Effector CD8-positive, alpha-beta T cell (primary cell): ENCODE results near the gene CCDC158.
"Not testable (repeated sequence)": the region's sequence is repeated elsewhere in the genome, so short reads cannot be mapped to it uniquely, and the experiment has no call there.

Experiments used
- DNase-seq: peaks from one replicate; lab custom pipeline; 2025; lab: John Stamatoyannopoulos, UW
- total RNA-seq, 4 experiments: gene quantifications; one replicate each; lab custom pipeline; 2026; lab: John Stamatoyannopoulos, UW

The CCDC158 gene
- total RNA-seq: 0 to 0.09 (median 0) reads per million in 4 experiments

GRCh38 chr4:76420762-76421581, at the start of gene CCDC158:
Gene CCDC158 (minus strand): TSS chr4:76421141. CDS start chr4:76403207, 17,934 bp downstream.
- DNase-seq: no peak

- DNase-seq: no peak
Measured at GRCh38 chr4:76470532-76470931, 49.6 kb upstream of the CCDC158 start.

- DNase-seq: no peak
Measured at GRCh38 chr4:76470064-76470463, 49.1 kb upstream of the CCDC158 start.

- no peak for DNase-seq
Measured at GRCh38 chr4:76463568-76463967, 42.6 kb upstream of the CCDC158 start.

- DNase-seq: no peak
Measured at GRCh38 chr4:76459291-76459723, 38.4 kb upstream of the CCDC158 start.

GRCh38 chr4:76458825-76459224, 37.9 kb upstream of the CCDC158 start:
- no peak for DNase-seq

GRCh38 chr4:76458297-76458696, 37.4 kb upstream of the CCDC158 start:
- no peak for DNase-seq

GRCh38 chr4:76457885-76458284, 36.9 kb upstream of the CCDC158 start:
- no peak for DNase-seq

GRCh38 chr4:76454073-76454472, 33.1 kb upstream of the CCDC158 start:
- not testable (repeated sequence) for DNase-seq

GRCh38 chr4:76453232-76453631, 32.3 kb upstream of the CCDC158 start:
- no peak for DNase-seq

- DNase-seq: no peak
Measured at GRCh38 chr4:76449833-76450232, 28.9 kb upstream of the CCDC158 start.

- no peak for DNase-seq
Measured at GRCh38 chr4:76449362-76449767, 28.4 kb upstream of the CCDC158 start.

- DNase-seq: no peak
Measured at GRCh38 chr4:76448211-76448610, 27.3 kb upstream of the CCDC158 start.

GRCh38 chr4:76447393-76447851, 26.5 kb upstream of the CCDC158 start:
- DNase-seq: no peak

GRCh38 chr4:76445911-76446310, 25.0 kb upstream of the CCDC158 start:
- DNase-seq: no peak

GRCh38 chr4:76443376-76443775, 22.4 kb upstream of the CCDC158 start:
- DNase-seq: no peak

GRCh38 chr4:76442807-76443206, 21.9 kb upstream of the CCDC158 start:
- no peak for DNase-seq

- no peak for DNase-seq
Measured at GRCh38 chr4:76441881-76442280, 20.9 kb upstream of the CCDC158 start.

GRCh38 chr4:76439491-76439890, 18.6 kb upstream of the CCDC158 start:
- DNase-seq: no peak

GRCh38 chr4:76435528-76436319, 14.8 kb upstream of the CCDC158 start:
- DNase-seq: no peak

GRCh38 chr4:76434901-76435527, 14.1 kb upstream of the CCDC158 start, which contains the start of gene SHROOM3:
Gene SHROOM3 (plus strand): TSS chr4:76435229. CDS start chr4:76436053, 824 bp downstream.
- DNase-seq: no peak
